ENCODE measurements around the gene LRRC8D. TPM values are rescaled to one million over a fixed set of nuclear protein-coding genes. Genes with fewer than 3 reads are reported as not detected.

The LRRC8D gene
- total RNA-seq, 4 donors from 2014 or later, result 4.7 to 8.5 (median 6.5) TPM

DNA sequence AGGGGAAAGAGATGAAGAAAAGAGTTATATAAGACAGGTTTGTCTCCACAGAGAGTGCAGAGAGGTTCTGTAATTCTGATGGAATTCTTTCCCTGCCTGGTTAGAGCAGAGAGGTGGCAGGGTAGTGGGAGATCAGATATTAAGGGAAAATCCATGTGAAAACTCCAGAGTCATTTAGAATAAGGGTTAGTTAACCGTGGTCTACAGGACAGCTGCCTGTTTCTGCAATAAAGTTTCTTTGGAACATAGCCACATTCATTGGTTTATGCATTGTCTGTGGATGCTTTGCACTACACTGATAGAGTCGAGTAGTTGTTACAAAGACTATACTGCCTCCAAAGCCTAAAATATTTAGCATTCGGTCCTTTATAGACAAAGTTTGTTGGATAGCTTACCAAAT is 55.6 kb downstream of the LRRC8D start:
- Histone ChIP-seq H3K9me3 (no peaks in the 10 kb centered on the region), H3K27me3 (no peaks in the 10 kb centered on the region), H3K4me1 (peaks cover 0 to 13% (median 0%) of the 10 kb centered on the region in 3 donors), H3K4me3 (no peak overlapping the region), H3K27ac (no peak overlapping the region), H3K36me3 (no peaks in the 10 kb centered on the region)
- ATAC-seq, result no peak
- WGBS, 2 donors (ENCODE audit: low coverage in 1 of 2), result 37 to 80% methylated on average over 3 of the region's 3 CpGs
- TF ChIP-seq POLR2AphosphoS5 (IDR thresholded peaks at IDR 0.05) (no peak), POLR2A (IDR thresholded peaks at IDR 0.05) (no peak), EP300 (IDR thresholded peaks at IDR 0.05) (no peak)
- TF ChIP-seq, protein P1, sequence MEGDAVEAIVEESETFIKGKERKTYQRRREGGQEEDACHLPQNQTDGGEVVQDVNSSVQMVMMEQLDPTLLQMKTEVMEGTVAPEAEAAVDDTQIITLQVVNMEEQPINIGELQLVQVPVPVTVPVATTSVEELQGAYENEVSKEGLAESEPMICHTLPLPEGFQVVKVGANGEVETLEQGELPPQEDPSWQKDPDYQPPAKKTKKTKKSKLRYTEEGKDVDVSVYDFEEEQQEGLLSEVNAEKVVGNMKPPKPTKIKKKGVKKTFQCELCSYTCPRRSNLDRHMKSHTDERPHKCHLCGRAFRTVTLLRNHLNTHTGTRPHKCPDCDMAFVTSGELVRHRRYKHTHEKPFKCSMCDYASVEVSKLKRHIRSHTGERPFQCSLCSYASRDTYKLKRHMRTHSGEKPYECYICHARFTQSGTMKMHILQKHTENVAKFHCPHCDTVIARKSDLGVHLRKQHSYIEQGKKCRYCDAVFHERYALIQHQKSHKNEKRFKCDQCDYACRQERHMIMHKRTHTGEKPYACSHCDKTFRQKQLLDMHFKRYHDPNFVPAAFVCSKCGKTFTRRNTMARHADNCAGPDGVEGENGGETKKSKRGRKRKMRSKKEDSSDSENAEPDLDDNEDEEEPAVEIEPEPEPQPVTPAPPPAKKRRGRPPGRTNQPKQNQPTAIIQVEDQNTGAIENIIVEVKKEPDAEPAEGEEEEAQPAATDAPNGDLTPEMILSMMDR (IDR thresholded peaks at IDR 0.05), result no peak

GRCh38 chr1:89877756-89878155 is 56.9 kb downstream of the LRRC8D start:
- H3K4me3 ChIP-seq, result no peak overlapping the region
- H3K4me1 ChIP-seq, result peaks cover 0 to 13% (median 0%) of the 10 kb centered on the region in 3 donors
- no peak overlapping the region for H3K27ac ChIP-seq
- H3K9me3 ChIP-seq, result no peaks in the 10 kb centered on the region
- no peaks in the 10 kb centered on the region for H3K27me3 ChIP-seq
- WGBS, 2 donors (ENCODE audit: low coverage in 1 of 2), result 43 to 44% methylated on average over 2 of the region's 2 CpGs
- TF ChIP-seq, protein P1 (IDR thresholded peaks at IDR 0.05), result no peak
- TF ChIP-seq EP300 (IDR thresholded peaks at IDR 0.05), result no peak
- no peak for TF ChIP-seq POLR2AphosphoS5 (IDR thresholded peaks at IDR 0.05)
- TF ChIP-seq POLR2A (IDR thresholded peaks at IDR 0.05), result no peak
- H3K36me3 ChIP-seq, result no peaks in the 10 kb centered on the region
- no peak for ATAC-seq

- WGBS, 2 donors (ENCODE audit: low coverage in 1 of 2), result 33 to 56% methylated on average over 1 of the region's 1 CpG
- H3K9me3 ChIP-seq, result no peaks in the 10 kb centered on the region
- ATAC-seq, result no peak
- H3K4me1 ChIP-seq, result peaks cover 0 to 13% (median 0%) of the 10 kb centered on the region in 3 donors
- H3K27ac ChIP-seq, result no peak overlapping the region
- H3K27me3 ChIP-seq, result no peaks in the 10 kb centered on the region
- no peak for TF ChIP-seq EP300 (IDR thresholded peaks at IDR 0.05)
- no peak for TF ChIP-seq POLR2AphosphoS5 (IDR thresholded peaks at IDR 0.05)
- TF ChIP-seq POLR2A (IDR thresholded peaks at IDR 0.05), result no peak
- H3K4me3 ChIP-seq, result no peak overlapping the region
- H3K36me3 ChIP-seq, result no peaks in the 10 kb centered on the region
Observed at GRCh38 chr1:89878256-89878655, 57.4 kb downstream of the LRRC8D start.

DNA sequence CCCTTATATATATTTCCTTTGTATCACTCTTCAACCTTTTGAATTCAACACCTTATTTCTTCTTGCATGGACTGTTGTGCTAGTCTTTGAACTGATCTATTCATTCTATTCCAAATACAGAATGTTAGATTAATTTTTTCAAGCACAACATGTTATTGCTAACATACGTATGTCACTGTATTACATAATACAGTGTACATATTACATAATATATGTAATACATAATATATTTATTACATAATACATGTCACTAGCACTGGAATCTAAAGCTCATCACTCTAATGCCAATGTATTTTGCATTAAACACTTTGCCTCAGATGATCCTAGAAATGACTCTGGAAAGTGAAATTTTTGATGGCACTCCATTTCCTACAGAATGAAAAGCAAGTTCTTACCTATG is 59.8 kb downstream of the LRRC8D start:
- Histone ChIP-seq H3K36me3 (no peaks in the 10 kb centered on the region), H3K27ac (no peak overlapping the region), H3K27me3 (no peaks in the 10 kb centered on the region), H3K9me3 (no peaks in the 10 kb centered on the region), H3K4me1 (peaks cover 0 to 13% (median 0%) of the 10 kb centered on the region in 3 donors), H3K4me3 (no peak overlapping the region)
- 83 to 89% methylated on average over 1 of the region's 1 CpG for WGBS, 2 donors (ENCODE audit: low coverage in 1 of 2)
- TF ChIP-seq EP300 (IDR thresholded peaks at IDR 0.05) (no peak), POLR2A (IDR thresholded peaks at IDR 0.05) (no peak), POLR2AphosphoS5 (IDR thresholded peaks at IDR 0.05) (no peak)
- TF ChIP-seq, protein P1 (IDR thresholded peaks at IDR 0.05), result no peak
- ATAC-seq, result no peak

- no peak for TF ChIP-seq POLR2A (IDR thresholded peaks at IDR 0.05)
- no peaks in the 10 kb centered on the region for H3K9me3 ChIP-seq
- no peak overlapping the region for H3K27ac ChIP-seq
- no peaks in the 10 kb centered on the region for H3K27me3 ChIP-seq
- WGBS, 2 donors (ENCODE audit: low coverage in 1 of 2), result no CpG with 5 or more reads among the region's 1 CpG
- no peak overlapping the region for H3K4me3 ChIP-seq
- H3K4me1 ChIP-seq, result peaks cover 0 to 13% (median 0%) of the 10 kb centered on the region in 3 donors
- no peak for ATAC-seq
- no peaks in the 10 kb centered on the region for H3K36me3 ChIP-seq
Observed at GRCh38 chr1:89881415-89882058, 60.7 kb downstream of the LRRC8D start.

GRCh38 chr1:89882348-89883029 is 61.7 kb downstream of the LRRC8D start:
- no peak for ATAC-seq
- no peak for TF ChIP-seq POLR2AphosphoS5 (IDR thresholded peaks at IDR 0.05)
- no peak for TF ChIP-seq POLR2A (IDR thresholded peaks at IDR 0.05)
- TF ChIP-seq, protein P1 (IDR thresholded peaks at IDR 0.05), result no peak
- TF ChIP-seq EP300 (IDR thresholded peaks at IDR 0.05), result no peak
- Histone ChIP-seq H3K4me3 (no peak overlapping the region), H3K27ac (no peak overlapping the region), H3K27me3 (no peaks in the 10 kb centered on the region), H3K36me3 (no peaks in the 10 kb centered on the region), H3K4me1 (peaks cover 0 to 7% (median 0%) of the 10 kb centered on the region in 3 donors), H3K9me3 (no peaks in the 10 kb centered on the region)
- WGBS, 2 donors (ENCODE audit: low coverage in 1 of 2), result 90 to 98% methylated on average over 4 to 6 of the region's 6 CpGs
